Endothelial cell of umbilical vein (primary cell): Measurements from ENCODE around the gene B4GALNT4.
"Not testable (repeated sequence)": the region's sequence is repeated elsewhere in the genome, so short reads cannot be mapped to it uniquely, and the experiment has no call there.

Experiments used
- EZH2 ChIP-seq: IDR thresholded peaks from 2 replicates; pipeline ENCODE4 v1.6.1; 2012; ENCODE audit warnings: borderline replicate concordance, low read depth, mild to moderate bottlenecking, moderate library complexity, low read length, inconsistent platforms; ENCODE audit not compliant: severe bottlenecking
- POLR2A ChIP-seq: IDR thresholded peaks from 2 replicates; pipeline ENCODE4 v1.6.1; 2012; ENCODE audit warnings: low read depth, mild to moderate bottlenecking, control low read depth, low read length
- POLR2AphosphoS5 ChIP-seq: IDR thresholded peaks from 2 replicates; pipeline ENCODE4 v1.6.1; 2012; ENCODE audit warnings: low read depth, mild to moderate bottlenecking, control low read depth, low read length, moderate library complexity; ENCODE audit not compliant: insufficient read depth

- not testable (repeated sequence) for TF ChIP-seq POLR2AphosphoS5, EZH2, POLR2A
Observed at GRCh38 chr11:328516-329100, 40.7 kb upstream of the B4GALNT4 start.
